SU-DHL-6 (cell line): ENCODE measurements around the gene TSC2.
"Not testable (repeated sequence)": the region's sequence is repeated elsewhere in the genome, so short reads cannot be mapped to it uniquely, and the experiment has no call there.

Source experiments
- H2AFZ ChIP-seq: fragments of 200-600 bp; sonication (generic); 2 replicates; pipeline ENCODE4 v1.6.1; 2014; ENCODE audit warnings: low read depth, mild to moderate bottlenecking, moderate library complexity, mixed read lengths, antibody characterized with exemption, low read length; ENCODE audit not compliant: severe bottlenecking
- H3F3A ChIP-seq: fragments of 200-600 bp; shearing (Covaris generic); 2 replicates; pipeline ENCODE4 v1.6.0; 2016; ENCODE audit warnings: antibody characterized with exemption, mild to moderate bottlenecking; ENCODE audit not compliant: insufficient read depth
- H3K27ac ChIP-seq: fragments of 200-600 bp; sonication (generic); 2 replicates; pipeline ENCODE4 v1.5.1; 2016; ENCODE audit warnings: low read depth, mild to moderate bottlenecking, low read length, moderate library complexity, mixed read lengths
- H3K27me3 ChIP-seq: fragments of 200-600 bp; sonication (generic), shearing (Covaris generic); 2 replicates; pipeline ENCODE4 v1.6.0; 2014; ENCODE audit warnings: mild to moderate bottlenecking, low read length
- H3K36me3 ChIP-seq: fragments of 200-600 bp; sonication (generic); 2 replicates; pipeline ENCODE4 v1.6.1; 2014; ENCODE audit warnings: mild to moderate bottlenecking, low read length, mixed read lengths
- H3K4me2 ChIP-seq: fragments of 300-600, 200-600 bp; shearing (Covaris generic), sonication (generic); 2 replicates; pipeline ENCODE4 v1.6.0; 2014; ENCODE audit warnings: low read length, low read depth, mild to moderate bottlenecking; ENCODE audit not compliant: poor library complexity, severe bottlenecking
- H3K4me3 ChIP-seq: fragments of 200-600 bp; sonication (generic); 2 replicates; pipeline ENCODE4 v1.5.1; 2014; ENCODE audit warnings: antibody characterized with exemption, low read length, mild to moderate bottlenecking, mixed read lengths; ENCODE audit not compliant: insufficient read depth, poor library complexity, severe bottlenecking
- H3K79me2 ChIP-seq: fragments of 200-600 bp; sonication (generic); 2 replicates; pipeline ENCODE4 v1.6.1; 2014; ENCODE audit warnings: mild to moderate bottlenecking, low read length, moderate library complexity; ENCODE audit not compliant: insufficient read depth
- H3K9ac ChIP-seq: fragments of 200-600 bp; sonication (generic); 2 replicates; pipeline ENCODE4 v1.7.0; 2014; ENCODE audit warnings: mild to moderate bottlenecking, low read length
- H3K9me2 ChIP-seq: fragments of 200-600 bp; sonication (generic); replicated peaks from 2 replicates; pipeline ENCODE4 v1.6.1; 2014; ENCODE audit warnings: low read length; ENCODE audit not compliant: insufficient read depth
- H3K9me3 ChIP-seq: fragments of 200-600 bp; sonication (generic); 2 replicates; pipeline ENCODE4 v1.6.1; 2014; ENCODE audit warnings: low read length, mixed read lengths; ENCODE audit not compliant: insufficient read depth
- H4K20me1 ChIP-seq: fragments of 200-600 bp; sonication (generic); 2 replicates; pipeline ENCODE4 v1.6.1; 2014; ENCODE audit warnings: low read depth, mild to moderate bottlenecking, antibody characterized with exemption, low read length, moderate library complexity, mixed read lengths

Gene TSC2

DNA sequence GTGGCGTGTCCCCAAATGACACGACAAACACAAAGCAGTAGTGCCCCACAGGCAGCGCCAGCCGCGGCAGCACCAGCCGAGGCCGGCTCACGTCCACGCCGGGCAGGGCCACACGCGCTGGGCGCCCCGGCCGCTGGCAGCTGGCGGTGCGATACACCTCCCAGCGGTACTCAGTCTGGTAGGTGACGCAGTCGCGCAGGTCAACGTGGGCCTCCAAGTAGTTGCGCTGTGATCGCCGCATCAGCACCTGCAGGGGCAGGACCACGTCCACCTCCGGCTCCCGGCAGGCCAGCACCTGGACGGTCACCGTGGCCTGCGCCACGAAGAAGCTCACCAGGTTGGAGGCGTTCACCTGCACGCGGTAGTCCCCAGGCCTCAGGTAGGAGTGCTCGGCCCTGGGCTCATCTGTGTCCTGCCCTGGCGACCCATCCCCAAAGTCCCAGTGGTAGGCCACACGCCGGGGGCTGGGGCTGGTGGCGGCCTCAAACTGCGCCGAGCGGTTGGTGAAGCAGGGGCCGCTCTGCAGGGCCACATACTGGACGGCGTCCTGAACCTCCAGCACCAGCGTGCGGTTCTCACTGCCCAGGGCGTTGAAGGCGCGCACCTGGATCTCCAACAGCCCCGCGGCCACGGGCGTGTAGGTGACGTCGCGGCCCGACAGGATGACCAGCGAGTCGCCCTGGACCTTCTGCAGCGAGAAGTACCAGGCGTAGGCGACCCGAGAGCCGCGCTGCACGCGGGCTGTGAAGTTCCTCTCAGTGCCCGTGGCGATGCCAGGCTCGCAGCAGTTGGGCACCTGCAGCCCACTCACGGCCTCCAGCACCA lies 60.9 kb downstream of the TSC2 start:
- not testable (repeated sequence) for H4K20me1 ChIP-seq, H3K36me3 ChIP-seq, H3K27ac ChIP-seq, H3K4me2 ChIP-seq, H3K9me3 ChIP-seq, H2AFZ ChIP-seq, H3K9ac ChIP-seq, H3K4me3 ChIP-seq, H3F3A ChIP-seq, H3K27me3 ChIP-seq, H3K9me2 ChIP-seq, H3K79me2 ChIP-seq

GRCh38 chr16:2109271-2109580 lies 61.4 kb downstream of the TSC2 start:
- not testable (repeated sequence) for H3K9ac ChIP-seq, H3K9me3 ChIP-seq, H3F3A ChIP-seq, H2AFZ ChIP-seq, H4K20me1 ChIP-seq, H3K9me2 ChIP-seq, H3K27me3 ChIP-seq, H3K4me2 ChIP-seq, H3K4me3 ChIP-seq, H3K27ac ChIP-seq, H3K36me3 ChIP-seq, H3K79me2 ChIP-seq

DNA sequence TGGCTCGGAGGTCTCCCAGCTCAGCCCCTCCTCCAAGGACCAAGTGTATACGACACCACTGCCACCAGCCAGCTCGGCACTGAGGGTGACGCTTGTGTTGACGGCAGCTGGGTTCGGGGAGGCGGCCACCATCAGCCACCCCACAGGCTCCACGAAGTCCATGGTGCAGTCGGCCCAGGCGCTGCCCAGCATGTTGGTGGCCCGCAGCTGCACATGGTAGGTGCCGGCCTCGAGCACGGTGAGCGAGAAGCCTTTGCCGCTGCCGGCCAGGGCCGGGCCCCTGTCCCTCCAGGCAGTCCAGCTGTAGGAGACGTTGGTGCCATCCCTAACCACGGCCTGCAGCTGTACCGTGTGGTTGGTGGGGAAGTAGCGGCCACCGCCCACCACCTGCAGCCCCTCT lies 62.1 kb downstream of the TSC2 start:
- H4K20me1 ChIP-seq, H3K9me3 ChIP-seq, H2AFZ ChIP-seq, H3K4me3 ChIP-seq, H3K36me3 ChIP-seq, H3K27ac ChIP-seq, H3F3A ChIP-seq, H3K9ac ChIP-seq, H3K79me2 ChIP-seq, H3K9me2 ChIP-seq, H3K27me3 ChIP-seq, H3K4me2 ChIP-seq: not testable (repeated sequence)

DNA sequence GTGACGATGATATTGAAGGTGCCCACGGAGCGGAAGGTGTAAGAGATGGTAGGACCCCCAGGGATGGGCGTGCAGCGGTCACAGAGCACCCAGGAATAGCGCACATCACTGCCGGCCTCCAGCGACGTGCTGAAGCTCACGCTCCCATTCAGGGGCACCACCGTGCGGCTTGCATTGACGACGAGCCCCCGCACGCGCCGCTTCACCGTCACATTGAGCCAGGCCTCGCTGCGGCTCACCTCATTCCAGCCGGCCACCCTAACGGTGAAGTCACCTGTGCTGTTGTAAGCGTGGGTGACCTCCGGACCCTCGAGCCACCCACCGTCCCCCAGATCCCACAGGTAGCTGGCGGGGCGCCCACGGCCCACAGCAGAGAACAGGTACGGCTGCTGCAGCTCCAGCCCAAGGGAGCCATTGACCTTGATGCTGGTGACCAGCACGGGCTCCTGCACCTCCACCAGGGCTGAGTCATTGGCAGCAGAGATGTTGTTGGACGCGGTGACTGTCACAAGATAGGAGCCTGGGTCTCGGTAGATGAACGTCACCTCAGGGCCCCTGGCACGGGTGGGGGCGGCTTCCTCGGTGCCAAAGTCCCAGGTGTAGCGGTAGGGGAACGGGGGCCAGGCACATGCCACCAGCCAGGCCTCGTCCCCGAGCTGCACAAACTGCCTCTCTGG lies 62.7 kb downstream of the TSC2 start:
- not testable (repeated sequence) for H3K79me2 ChIP-seq, H2AFZ ChIP-seq, H3K27me3 ChIP-seq, H3K9me2 ChIP-seq, H3K27ac ChIP-seq, H3F3A ChIP-seq, H3K4me2 ChIP-seq, H3K4me3 ChIP-seq, H4K20me1 ChIP-seq, H3K9ac ChIP-seq, H3K9me3 ChIP-seq, H3K36me3 ChIP-seq

DNA sequence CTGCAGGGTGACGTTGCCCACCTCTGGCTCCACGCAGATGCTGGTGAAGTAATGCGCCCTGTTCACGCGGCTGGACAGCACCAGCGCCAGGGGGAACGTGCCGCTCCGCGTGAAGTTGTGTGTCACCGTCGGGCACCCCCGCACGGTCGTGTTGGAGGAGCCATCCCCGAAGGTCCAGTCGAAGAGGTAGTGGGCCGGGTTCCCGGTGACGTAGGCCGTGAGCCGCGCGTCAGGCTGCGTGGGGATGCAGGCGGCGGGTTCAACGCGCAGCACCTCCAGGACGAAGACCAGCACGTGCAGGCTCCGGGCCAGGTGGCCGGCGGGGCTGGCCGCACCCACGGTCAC lies 63.2 kb downstream of the TSC2 start:
- H3K9me2 ChIP-seq, H4K20me1 ChIP-seq, H3K79me2 ChIP-seq, H3K27ac ChIP-seq, H3K9ac ChIP-seq, H2AFZ ChIP-seq, H3K9me3 ChIP-seq, H3K27me3 ChIP-seq, H3F3A ChIP-seq, H3K36me3 ChIP-seq, H3K4me2 ChIP-seq, H3K4me3 ChIP-seq: not testable (repeated sequence)

- not testable (repeated sequence) for H3K27me3 ChIP-seq, H3K9me3 ChIP-seq
These were observed 63.9 kb downstream of the TSC2 start for GRCh38 chr16:2111412-2112335.

GRCh38 chr16:2112539-2113106 lies 64.8 kb downstream of the TSC2 start:
- H3K9me3 ChIP-seq, H4K20me1 ChIP-seq, H3K9ac ChIP-seq, H3K79me2 ChIP-seq, H3K36me3 ChIP-seq, H3F3A ChIP-seq, H3K27ac ChIP-seq, H3K27me3 ChIP-seq, H3K4me3 ChIP-seq, H3K4me2 ChIP-seq, H2AFZ ChIP-seq, H3K9me2 ChIP-seq: not testable (repeated sequence)

More at GRCh38 chr16:2111412-2112335, 63.9 kb downstream of the TSC2 start:
- not testable (repeated sequence) for H2AFZ ChIP-seq, H3K4me2 ChIP-seq, H3K27ac ChIP-seq, H3F3A ChIP-seq, H3K79me2 ChIP-seq, H3K36me3 ChIP-seq, H3K9ac ChIP-seq, H4K20me1 ChIP-seq, H3K9me2 ChIP-seq, H3K4me3 ChIP-seq
